ENCODE measurements around the gene ANKRD12.
A peak's percentile ranks its signal among the peaks of the same experiment; 100 is the strongest.

ANKRD12 gene

DNA sequence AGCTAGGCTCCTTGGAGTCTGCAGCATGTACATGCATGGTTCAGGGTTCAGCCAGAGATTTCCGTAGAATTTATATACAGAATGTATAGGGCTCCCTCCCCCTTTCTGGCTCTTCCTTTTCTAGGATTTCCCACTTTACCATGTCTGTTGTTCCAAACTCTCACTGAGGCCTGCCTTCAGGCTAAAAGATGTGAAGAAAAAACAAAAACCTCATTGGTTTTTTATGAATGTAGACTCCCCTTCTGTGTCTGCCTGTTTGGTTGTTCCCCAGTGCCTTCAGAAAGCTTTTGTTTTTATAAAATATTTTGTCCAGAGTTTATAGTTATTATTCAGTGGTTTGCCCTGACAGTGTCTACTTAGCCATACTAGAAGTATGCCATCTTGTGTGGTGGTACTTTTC, 30.5 kb upstream of the ANKRD12 start:
- DNase-seq (ENCODE audit: low read depth in 1 of 2, low spot score in 1 of 2) = no peak

- DNase-seq (ENCODE audit: low read depth in 1 of 2, low spot score in 1 of 2) = no peak
These were observed 29.6 kb upstream of the ANKRD12 start for GRCh38 chr18:9106800-9107584.

- no peak for DNase-seq (ENCODE audit: low read depth in 1 of 2, low spot score in 1 of 2)
These were observed 27.7 kb upstream of the ANKRD12 start for GRCh38 chr18:9108911-9109310.

GRCh38 chr18:9109523-9109922, 27.1 kb upstream of the ANKRD12 start:
- DNase-seq (ENCODE audit: low read depth in 1 of 2, low spot score in 1 of 2) = no peak

DNA sequence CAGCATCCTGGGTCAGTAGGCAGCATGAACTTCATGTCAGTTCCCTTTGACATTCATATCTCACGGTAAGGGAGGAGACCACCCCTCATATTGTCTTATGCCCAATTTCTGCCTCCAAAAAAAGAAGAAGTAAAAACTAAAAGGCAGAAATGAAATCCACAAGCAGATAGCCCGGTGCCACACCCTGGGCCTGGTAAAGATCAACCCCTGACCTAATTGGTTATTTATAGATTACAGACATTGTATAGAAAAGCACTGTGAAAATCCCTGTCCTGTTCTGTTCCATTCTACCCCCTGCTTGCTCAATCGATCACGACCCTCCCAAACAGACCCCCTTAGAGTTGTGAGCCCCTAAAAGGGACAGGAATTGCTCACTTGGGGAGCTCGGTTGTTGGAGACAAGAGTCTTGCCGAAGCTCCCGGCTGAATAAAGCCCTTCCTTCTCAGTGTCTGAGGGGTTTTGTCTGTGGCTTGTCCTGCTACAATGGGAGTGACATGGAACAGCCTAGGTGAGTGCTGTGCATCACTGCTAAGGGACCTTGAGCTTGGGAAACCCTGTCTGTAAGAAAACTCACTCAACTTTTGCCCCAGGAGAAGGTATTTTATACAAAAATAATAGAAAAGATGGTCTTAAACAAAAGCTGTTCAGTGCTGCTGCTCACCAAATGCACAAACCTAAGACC, 23.0 kb upstream of the ANKRD12 start:
- no peak for DNase-seq (ENCODE audit: low read depth in 1 of 2, low spot score in 1 of 2)

DNA sequence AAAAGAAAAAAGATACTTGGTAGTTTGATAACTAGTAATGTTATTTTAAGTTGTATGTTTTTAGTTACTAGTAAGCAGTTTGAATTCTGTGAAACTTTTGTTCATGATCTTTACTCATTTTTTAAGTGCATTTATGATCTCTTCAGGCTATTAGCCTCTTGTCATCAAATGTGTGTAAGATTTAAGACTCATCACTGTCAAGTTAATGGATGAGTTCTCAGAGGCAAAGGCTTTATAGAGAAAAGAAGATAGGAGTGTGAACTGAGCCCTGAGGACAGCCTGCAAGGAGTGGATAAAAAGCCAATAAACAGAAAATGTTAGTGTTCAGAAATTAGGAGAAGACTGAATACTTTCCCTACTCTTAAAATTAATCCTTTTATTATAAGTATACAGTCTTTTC, 20.6 kb upstream of the ANKRD12 start:
- DNase-seq (ENCODE audit: low read depth in 1 of 2, low spot score in 1 of 2) = no peak

GRCh38 chr18:9117980-9118841, 18.4 kb upstream of the ANKRD12 start:
- no peak for DNase-seq (ENCODE audit: low read depth in 1 of 2, low spot score in 1 of 2)

GRCh38 chr18:9120796-9121195, 15.8 kb upstream of the ANKRD12 start:
- DNase-seq (ENCODE audit: low read depth in 1 of 2, low spot score in 1 of 2) = no peak

- DNase-seq (ENCODE audit: low read depth in 1 of 2, low spot score in 1 of 2) = no peak
These were observed 13.1 kb upstream of the ANKRD12 start for GRCh38 chr18:9123520-9123919.

- no peak for DNase-seq (ENCODE audit: low read depth in 1 of 2, low spot score in 1 of 2)
These were observed 11.8 kb upstream of the ANKRD12 start for GRCh38 chr18:9124824-9125223.

DNA sequence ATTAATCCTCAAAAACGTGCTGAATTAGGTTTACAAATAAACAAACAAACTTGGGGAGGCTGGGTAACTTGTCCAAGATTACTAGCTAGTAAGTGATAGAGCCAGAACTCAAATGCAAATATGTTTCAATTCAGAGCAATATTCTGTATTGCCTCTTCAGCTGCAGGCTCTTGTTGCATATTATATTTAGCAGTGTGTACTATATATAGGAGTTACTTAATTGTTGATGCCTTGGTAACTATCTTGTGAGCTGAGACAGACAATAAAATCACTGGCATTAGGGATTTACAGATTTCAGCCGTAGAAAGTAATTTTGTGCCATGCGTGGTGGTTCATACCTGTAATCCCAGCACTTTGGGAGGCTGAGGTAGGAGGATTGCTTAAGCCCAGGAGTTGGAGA, 10.2 kb upstream of the ANKRD12 start:
- no peak for DNase-seq (ENCODE audit: low read depth in 1 of 2, low spot score in 1 of 2)

DNA sequence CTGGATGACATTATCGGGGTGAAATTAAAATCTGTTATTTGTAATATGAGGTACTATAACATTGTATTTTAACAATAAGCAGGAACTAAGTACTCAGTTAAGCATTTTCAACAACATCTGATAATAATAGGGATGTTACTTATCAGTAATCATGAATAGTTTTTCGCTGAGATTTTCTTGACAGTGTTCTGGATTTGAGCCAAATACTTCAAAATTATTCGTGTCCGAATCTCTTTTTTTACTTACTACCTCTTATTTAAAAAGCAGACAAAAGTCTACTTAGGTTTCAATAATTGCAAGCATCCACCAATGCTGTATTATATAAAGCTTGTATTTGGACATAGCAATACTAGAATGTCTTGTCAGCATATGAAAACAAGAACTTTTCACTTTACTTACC, 6.4 kb upstream of the ANKRD12 start:
- DNase-seq (ENCODE audit: low read depth in 1 of 2, low spot score in 1 of 2) = no peak

DNA sequence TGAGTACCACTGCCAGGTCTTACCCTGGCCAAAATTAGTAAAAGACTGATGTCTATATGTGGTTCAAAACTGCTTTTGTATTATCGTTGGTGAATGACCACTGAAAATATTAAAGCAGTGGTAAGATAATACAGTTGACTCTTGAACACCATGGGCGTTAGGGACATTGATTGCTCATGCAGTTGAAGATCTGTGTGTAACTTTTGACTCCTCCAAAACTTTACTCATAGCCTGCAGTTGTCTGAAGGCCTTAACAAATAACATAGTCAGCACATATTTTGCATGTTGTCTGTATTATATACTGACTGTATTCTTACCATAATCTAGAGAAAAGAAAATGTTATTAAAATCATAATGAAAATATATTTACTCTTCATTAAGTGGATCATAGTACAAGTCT, 5.8 kb upstream of the ANKRD12 start:
- no peak for DNase-seq (ENCODE audit: low read depth in 1 of 2, low spot score in 1 of 2)

DNA sequence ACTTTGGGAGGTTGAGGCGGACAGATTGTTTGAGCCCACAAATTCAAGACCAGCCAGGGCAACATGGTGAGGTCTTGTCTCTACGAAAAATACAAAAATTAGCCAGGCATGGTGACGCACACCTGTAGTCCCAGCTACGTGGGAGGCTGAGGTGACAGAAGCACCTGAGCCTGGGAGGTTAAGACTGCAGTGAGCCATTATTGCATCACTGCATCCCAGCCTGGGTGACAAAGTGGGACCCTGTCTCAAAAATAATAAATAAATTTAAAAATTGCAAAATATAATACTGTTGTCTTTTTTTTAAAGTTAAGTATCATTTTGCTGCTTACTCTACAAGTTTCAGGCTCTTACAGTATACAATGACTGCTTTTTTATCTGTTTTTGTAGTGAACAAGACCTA, 4.0 kb upstream of the ANKRD12 start:
- DNase-seq (ENCODE audit: low read depth in 1 of 2, low spot score in 1 of 2) = no peak

- DNase-seq (ENCODE audit: low read depth in 1 of 2, low spot score in 1 of 2) = no peak
These were observed 3.4 kb upstream of the ANKRD12 start for GRCh38 chr18:9133225-9133624.

DNA sequence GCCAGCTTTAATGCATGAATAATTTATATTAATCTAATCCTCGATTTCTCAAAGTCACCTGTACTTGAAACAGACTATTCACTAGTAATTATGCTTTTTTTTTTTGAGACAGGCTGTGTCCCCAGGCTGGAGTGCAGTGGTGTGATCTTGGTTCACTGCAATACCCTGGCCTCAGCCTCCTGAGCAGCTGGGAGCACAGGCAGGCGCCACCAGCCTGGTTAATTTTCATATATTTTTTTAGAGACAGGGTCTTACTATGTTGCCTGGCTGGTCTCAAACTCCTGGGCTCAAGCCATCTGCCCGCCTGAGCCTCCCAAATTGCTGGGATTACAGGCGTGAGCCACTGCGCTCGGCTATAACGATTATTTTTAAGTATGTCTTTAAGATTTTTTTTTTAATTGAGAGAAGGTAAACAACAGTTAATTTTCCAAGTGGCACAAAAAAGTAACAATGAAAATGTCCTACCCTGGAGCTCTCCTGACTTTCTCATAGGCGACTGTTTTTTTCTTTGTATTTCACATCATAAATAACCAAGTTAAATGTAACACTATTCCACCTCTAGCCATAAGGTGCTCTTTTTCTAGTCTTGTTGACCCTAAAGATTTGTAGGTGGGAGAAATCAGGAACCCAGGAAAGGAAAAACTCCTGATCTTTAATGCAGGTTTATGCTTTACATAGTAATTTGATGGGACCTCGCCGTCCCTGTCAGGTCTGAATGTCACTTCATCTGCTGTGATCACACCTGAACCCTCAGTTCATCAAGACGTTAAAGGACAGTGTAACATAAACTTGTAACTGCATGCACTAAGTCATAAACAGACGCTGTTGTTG, 1.3 kb upstream of the ANKRD12 start:
- no peak for DNase-seq (ENCODE audit: low read depth in 1 of 2, low spot score in 1 of 2)

DNA sequence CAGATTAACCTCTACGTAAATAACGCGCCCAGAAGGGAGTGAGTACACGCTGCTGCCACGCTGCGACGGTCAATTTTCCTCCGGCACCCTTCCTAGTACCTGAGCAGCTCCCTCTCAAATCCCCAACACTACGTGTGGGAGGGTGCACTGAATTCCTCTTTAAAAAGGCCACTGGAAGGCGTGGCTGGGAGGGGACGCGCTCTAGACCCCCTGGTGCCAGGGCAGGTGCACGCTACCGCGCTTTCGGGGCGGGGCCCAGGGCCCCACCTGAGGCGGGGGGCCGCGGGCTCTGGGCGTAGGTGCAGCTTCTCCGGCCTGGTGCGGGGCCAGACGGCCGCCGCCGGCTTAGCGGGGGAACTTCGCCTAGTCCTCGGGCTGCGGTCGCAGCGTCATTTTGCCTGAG, 668 bp upstream of the ANKRD12 start:
- peak; percentile 34 to 43 for DNase-seq (ENCODE audit: low read depth in 1 of 2, low spot score in 1 of 2)

GRCh38 chr18:9137168-9138066, 836 bp downstream of the ANKRD12 start:
- peak; percentile 39 to 45 for DNase-seq (ENCODE audit: low read depth in 1 of 2, low spot score in 1 of 2)

DNA sequence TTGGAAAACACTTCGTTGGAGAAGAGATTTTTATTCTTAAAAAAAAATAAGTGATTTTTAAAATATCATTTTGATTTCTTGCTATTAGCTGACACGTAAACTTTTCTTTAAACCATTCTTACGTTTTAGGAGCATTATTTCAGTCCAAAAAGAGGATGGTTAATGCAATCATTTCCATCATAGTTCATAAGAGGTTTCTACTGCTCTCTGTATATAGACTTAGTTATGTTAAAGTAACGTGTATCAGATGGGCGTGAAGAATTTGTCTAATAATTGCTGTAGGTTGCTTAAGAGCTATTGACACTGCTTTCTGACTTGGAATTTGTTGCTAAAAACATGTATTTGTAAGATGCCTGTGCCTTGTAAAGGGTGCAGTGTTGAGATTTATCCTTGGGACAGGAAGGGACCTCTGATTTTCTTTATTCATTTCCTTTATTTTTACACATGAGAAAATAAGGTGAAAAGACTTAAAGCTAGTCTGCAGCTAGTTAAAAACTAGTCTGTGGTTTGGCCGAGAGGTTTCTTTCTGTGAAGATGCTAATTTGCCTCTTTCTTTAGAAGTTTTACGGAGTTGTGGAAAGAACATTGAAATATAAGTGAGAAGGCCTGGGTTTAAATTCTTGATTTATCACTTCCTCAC, 2.9 kb downstream of the ANKRD12 start:
- no peak for DNase-seq (ENCODE audit: low read depth in 1 of 2, low spot score in 1 of 2)
